GM19324 (cell line): Measurements from ENCODE around the gene JHY.

ENCODE experiments used
- ATAC-seq: cut with Tn5 transposase; IDR thresholded peaks from one replicate; pipeline ENCODE4 v1.9.1; 2021; ENCODE audit warnings: mild to moderate bottlenecking, moderate library complexity; ENCODE audit not compliant: unreplicated experiment, low FRiP score

The JHY gene

DNA sequence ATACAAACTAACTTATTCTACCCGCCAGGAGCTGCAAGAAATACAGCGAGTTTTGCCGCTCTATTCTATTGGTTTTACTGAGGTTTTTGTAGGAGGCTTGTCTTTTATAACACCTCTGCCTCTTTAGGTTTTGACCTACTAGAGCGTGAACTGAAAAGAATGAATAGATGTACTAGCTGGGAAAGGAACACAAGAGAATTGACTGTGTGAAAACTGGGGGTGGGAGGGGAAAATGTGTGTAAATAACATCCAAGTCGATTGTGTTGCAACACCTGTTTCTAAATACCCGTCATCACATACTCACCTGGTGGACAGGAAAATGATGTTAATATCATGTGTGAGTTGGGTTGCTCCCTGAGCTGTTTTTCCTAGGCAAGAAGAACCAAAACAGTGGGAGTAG, 12.9 kb upstream of the JHY start:
- no peak for ATAC-seq

DNA sequence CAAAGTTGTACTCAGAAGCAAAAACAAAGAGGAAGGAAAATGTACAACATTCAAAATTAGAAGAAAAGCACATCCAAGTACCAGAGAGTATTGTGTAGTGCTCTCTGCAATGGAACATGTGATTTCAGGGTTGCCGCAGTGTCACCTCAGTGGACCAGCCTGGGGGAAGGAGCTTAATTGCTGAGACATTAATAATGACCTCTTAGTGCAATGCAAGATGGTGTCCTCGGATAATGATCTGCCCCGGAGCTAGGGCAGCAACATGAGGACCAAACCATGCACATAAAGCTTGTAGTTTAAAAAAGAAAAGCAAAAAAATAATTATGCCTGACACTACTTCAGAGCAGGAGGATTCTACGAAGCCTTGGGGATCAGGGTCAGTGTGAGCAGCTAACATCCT, 11.3 kb upstream of the JHY start:
- no peak for ATAC-seq

DNA sequence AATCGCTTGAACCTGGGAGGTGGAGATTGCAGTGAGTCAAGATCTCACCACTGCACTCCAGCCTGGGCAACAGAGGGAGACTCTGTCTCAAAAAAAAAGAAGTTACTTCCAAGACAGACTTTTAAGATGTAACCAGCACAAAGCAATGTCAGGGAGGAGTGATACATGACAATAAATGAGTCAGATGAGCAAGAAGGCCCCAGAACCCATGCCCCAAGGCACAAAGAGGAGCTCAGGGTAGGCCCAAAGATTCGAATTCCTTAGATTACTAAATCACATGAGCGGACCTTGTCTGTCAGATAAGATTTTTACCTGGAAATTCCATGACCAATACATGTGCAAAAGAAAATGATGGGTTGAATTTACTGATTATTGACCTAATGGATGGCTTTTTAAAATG, 10.5 kb upstream of the JHY start:
- no peak for ATAC-seq

DNA sequence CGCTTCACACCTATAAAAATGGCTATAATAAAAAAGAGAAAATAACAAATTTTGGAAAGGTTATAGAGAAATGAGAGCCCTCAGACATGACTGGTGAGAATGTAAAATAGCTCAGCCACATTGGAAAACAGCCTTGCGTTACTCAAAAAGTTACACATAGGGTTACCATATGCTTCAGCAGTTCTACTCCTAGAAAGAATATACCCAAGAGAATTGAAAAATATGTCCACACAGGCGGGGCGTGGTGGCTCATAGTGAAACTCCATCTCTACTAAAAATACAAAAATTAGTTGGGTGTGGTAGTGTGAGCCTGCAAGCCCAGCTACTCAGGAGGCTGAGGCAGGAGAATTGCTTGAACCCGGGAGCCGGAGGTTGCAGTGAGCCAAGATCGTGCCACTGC, 7.6 kb upstream of the JHY start:
- no peak for ATAC-seq

DNA sequence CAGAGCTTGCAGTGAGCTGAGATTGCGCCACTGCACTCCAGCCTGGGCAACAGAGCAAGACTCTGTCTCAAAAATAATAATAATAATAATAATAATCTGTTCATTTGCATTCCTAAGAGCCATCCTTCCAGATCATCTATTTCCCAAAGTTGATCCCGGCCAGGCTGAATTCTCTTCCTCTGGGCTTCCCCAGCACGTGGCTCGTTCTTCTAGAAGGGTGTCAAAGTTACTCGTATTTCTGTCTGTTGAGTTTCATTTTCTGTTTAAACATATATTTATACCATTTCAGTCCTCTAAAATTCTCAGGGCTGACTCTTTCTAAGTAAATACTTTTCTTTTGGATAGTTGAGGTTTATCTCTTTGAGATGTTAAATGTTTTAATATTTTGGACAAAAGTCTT, 4.8 kb upstream of the JHY start:
- ATAC-seq: no peak

DNA sequence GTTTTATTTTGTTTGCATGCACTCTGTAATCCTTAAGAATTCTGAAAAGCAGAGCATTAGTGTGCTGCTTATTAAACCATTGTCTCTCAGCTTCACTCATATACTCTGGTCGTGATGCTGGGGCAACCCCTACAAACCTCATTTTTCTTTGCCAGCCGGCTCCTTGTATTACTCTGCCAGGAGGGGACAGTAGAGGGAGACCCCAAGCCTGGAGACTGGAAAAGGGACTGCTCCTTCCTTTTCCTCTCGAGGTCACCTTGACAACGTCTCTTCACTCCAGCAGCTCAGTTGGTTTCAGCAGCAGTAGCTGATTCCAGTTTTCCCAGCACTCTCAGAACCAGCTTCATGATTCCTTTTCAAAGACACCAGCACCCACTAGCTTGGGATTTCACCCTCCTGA, 2.8 kb upstream of the JHY start:
- ATAC-seq: no peak

DNA sequence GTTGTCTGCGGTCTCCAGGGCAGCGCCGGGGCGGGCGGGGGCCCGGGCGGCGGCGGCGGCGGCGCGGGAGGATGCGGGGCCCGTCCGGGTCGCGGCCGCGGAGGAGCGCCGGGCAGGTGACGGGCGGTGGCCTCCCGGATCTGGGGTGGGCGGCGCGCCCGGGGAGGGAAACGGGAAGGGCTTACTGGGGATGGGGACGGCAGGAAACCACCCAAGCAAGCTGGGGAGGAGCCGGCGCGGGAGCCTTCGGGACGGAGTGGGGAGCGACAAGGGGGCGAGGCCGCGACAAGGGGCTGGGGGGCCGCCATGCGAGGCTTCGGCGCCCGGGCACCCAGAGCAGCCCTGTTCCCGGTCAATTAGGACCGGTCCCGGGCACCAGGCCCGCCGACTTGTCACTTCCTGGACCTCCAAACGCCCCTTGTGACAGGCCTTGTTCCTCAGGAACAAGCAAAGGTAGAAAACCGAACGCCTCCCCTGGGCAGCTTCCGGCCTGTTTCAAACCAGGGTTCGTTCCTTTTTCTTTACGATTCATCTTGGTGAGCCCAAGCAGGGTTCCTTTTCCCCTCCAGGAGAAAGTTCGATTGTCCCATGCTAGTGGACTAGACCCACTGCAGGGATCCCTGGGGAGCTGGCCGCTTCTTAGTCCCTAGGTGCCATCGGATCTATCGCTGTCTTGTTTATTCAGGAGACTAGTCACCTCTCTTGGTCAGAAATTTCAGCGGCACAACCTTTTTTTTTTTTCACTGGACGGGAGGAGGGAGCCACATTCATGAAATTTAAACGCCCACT, 492 bp downstream of the JHY start:
- no peak for ATAC-seq

DNA sequence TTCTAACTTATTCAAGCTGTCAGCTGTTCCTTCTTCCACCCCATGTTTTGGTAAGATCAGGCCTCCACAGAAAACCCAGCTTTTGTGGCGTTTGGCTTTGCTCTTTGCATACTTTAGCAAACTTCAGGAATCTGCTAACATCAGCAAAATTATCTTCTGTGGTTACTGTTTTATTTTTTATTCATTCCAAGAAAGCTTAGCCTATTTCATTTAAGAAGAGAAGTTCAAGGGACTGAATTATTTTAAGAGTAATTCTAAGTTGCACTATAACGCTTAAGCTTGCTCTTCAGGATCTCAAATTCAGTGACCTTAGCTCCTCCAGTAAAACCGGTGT, 1.1 kb downstream of the JHY start:
- no peak for ATAC-seq

DNA sequence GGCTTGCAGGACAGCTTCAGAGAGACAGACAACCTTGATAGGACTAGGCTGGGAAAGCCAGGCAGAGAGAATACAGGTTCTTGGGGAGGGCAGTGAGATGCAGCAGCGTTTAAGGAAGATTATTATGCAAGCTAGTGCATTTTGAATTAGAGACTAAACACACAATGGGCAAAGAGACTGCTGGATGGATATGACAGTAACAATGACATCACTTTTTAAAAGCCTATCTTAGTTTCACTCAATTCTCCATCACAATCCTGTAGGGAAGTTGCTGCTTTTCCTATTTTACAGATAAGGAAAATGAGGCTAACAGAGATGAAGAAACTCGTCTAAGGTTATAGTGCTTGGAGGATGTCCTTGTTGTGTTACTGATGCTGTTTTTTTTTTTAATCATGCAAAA, 5.6 kb downstream of the JHY start:
- no peak for ATAC-seq

DNA sequence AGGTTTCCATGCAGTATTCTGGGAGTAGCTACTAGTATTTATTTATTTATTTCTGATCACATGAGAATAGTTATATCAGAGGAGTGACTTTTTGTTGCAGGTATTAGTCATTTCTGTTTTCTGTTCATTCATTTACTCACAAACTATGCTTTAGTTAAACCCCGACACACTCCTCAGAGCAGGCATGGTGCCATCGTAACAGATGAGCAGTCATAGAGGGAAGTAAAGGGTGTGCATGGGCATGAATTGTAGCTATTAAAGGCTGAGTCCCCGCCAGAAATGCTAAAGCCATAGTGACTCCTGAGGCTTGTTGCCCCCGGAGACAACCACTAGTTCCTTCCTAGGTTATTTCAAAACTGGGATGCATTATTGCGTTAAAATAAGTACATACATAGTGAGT, 10.6 kb downstream of the JHY start:
- no peak for ATAC-seq

DNA sequence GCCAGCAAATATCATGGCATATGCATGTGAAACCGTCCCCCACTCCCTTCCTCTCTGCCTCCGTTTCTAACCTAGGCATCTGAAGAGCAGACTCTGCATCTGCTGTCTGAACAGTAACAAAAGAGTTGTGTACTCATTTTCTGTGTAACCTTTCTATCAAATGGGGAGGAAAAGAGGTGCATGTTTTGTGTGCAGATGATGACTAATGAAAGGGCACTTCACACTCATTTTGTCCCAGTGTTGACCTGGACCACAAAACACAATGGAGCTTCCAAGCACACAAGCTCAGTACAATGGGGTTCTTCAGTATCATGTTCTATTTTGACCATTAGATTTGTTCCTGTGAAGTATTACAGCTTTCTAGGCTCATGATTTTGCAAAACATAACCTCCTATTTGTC, 13.0 kb downstream of the JHY start:
- ATAC-seq: no peak

DNA sequence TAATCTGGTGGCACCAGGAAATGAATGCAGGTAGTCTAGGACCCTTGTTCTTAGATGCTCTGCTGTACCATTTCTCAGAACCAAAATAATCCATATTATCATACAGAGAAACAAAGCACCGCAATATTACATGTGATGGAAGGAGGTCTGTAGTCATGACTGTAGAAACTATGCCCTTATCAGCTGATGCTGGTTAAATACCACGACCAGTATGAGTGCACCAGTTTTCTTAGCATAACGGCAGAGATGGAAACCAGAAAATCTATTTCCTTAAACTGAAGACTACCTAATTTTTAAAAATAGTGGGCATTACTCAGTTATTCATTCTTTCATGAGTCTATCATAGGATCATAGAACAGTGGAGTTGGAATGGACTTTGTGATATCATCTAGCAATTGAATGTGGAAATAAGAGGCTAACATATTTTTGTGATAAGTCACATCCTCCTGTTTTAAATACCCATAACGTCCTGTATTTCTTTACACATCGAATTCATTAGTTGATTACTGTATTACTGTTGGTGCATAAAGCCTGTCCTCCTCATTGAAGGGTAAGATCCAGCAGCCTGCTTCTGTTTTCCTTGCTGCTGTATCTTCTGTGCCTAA, 15.1 kb downstream of the JHY start:
- ATAC-seq: no peak

DNA sequence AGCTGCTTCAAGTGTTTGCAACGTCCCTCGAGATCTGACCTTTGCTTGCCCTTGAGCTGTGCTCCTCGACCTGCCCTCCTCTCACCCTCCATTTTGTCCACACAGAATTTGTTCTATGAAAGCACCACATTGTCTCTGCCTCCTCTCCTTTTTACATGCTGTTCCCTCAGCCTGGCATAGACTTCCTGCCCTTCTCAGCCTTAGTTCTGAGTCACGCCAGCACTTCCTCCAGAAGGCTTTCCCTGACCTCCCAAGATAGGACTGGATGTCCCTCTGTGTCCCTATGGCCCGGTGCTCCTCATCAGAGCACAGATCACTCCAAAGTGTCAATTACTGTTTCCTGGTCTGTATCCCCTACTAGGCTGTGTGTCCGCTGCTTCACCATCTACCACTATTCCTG, 16.2 kb downstream of the JHY start:
- no peak for ATAC-seq

DNA sequence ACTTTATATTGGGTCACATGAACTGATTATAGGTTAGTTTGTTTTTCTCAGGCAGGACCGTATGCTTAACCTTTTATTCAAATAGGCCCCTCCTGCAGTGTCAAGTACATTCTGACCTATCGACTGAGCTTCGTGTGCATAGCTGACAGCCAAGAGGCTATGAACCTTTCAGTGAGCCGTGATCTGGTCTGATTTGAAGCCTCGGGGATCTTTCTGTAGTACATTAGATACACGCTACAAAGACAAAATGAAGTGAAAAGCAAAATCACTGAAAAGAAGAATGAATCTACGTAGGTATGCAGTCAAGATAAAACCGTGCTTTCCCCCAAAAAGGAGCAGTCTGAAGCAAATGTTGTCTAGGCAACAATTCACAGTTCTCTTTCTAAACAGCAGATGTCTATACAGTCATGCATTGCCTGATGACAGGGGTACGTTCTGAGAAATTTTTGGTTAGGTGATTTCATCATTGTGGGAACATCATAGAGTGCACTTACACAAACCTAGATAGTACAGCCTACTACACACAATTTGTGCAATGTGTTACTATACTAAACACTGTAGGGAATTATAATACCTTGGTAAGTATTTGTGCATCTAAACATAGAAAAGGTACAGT, 18.1 kb downstream of the JHY start:
- ATAC-seq: no peak

DNA sequence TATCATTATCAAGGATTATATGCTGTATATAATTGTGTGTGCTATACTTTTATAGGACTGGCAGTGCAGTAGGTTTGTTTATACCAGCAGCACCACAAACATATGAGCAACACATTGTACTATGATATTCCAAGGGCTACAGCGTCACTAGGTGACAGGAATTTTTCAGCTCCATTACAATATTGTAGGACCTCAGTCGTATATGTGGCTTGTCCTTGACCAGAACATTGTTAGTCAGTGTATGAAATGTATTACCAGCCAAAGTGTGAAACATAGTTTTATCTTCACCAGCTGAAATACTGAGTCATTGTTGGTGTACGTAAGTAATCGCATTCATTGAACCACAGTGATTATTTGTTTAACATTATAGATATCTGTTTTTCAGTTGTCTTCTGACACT, 20.4 kb downstream of the JHY start:
- ATAC-seq: no peak

DNA sequence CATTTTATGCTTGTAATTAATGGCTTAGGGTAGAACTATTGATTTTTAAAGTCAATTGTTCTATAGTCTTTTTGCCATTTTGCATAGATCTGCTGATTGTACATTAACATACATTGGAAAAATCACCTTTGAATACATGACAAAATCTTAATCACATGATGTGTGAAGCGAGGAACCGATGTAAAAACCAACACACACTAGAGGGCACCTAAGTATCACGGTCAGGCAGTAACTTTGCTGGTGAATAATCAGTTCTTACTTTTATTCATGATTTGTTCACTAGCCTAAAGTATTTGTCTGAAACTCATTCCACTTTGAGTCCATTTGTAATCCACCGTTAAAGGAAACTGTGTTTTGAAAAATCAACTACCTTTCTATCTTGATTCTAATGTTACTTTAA, 28.2 kb downstream of the JHY start:
- ATAC-seq: no peak

DNA sequence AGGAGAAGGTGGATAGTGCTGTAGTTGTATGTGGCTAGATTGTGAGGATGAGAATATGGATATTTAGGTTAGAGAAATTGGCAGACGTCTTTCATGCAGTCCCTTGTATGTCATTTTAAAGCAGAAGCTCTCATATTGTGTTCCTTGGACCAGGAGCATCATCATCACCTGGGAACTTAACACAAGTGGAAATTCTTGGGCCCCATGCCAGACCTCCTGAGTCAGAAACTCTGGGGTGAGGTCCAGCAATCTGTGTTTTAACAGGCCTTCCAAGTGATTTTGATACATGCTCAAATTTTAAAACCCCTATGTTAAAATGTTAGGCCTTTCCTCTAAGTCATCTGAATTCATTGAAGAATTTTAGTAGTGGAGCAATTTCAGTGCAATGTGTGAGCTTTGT, 34.8 kb downstream of the JHY start:
- ATAC-seq: no peak

DNA sequence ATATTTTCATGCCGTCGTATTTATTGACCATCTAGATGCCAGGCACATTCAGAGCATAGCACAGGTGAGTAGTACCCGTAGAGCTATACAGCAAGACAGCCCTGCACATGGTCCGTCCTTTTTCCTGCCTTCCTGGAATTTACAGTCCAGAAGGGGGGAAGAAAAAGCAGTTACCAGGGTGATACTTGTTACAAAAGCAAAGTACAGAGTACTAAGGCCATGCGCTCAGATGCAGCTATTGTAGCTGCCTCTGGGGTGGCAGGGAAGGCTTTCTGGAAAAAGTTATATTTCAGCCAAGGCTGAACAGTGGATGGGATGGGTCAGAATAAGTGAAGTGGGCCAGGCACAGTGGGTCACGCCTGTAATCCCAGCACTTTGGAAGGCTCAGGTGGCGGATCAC, 36.2 kb downstream of the JHY start:
- no peak for ATAC-seq

DNA sequence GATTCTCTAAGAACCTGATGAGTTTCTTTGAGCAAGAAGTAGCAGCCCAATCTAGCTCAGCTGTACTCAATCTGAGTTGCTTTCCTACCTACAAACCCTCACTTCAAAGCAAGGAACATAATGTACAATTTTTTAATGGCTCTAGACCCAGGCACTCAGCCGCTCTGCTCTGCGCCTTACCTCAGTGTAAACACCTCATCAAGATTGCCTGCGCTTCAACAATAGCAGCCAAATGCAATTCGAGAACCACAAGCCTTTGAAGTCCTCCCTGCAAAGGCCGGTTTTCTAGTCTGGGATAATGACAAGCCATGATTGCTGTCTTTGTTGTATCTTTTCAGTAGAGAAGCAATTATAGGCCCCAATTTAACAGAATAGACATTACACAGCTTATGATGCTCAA, 38.0 kb downstream of the JHY start:
- ATAC-seq: no peak

DNA sequence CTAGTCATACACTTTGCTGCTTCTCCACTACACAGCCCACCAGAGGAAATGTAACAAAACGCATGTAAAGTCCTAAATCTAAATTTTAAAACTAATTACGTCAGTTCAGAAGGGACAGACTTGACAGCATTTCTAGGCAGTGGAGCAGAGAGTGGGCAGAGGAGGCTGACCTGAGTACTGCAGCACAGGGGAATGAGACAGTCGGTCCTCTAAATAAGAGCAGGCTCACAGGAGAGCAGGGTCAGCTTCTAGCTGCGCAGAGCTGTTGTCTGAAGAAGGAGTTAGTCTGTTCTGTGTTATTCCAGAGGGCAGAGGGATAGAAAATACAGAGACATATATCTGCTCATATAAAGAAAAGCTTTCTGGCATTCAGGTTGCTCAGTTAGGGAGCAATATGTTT, 40.3 kb downstream of the JHY start:
- ATAC-seq: no peak

DNA sequence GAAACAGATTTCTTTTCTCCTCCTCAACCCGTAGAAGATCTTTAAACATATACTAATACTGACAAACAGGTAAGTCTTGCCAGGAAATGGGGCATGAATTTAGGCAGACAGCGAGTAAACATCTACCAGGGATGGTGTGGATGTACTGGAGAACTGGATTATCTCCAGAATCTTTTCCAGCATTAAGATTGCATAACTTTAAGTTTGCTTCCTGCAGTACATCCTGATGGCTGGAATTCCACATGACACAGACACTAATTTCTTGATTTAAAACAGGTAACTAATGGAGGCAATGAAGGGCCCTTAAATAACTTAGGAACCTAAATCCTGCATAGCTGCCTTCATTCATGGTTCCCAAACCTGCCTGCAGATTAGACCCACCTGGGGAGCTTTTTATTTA, 40.7 kb downstream of the JHY start:
- no peak for ATAC-seq

DNA sequence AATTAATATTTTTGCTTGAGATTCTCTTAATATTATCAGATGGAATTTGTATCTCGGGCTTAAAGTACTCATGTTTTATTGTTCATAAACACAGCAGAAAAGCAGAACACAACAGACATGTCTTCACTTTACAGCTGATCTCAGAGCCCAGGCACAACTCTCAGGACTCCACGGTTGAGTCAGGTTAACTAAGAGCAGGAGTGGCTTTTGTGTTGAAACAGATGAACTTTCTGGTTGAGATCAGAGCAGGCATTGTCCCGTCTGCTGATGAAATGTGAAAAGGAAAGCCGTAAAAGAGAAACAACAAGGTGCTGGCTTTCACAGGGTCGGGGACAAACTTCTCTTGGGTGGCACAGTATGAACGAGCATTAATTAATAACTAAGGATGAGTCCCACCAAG, 49.0 kb downstream of the JHY start:
- ATAC-seq: no peak
